Activated CD8-positive, alpha-beta T cell treated with anti-CD3 and anti-CD28 coated beads, Interleukin-2, amount 10 ng/mL, durations not matched to agents 7 days and 5 days (primary cell): ENCODE data around the gene WDR90. TPM values are rescaled to one million over a fixed set of nuclear protein-coding genes. Genes with fewer than 3 reads are reported as not detected.

Source experiments
- ATAC-seq: fragments of 150-1000 bp; cut with Tn5 transposase; one replicate; pipeline ENCODE4 v1.10.0; 2021; ENCODE audit warnings: moderate library complexity
- CTCF ChIA-PET: fragments of 350-600 bp; sonication (Branson Sonifier 250); formaldehyde crosslinking; loops from one replicate; lab custom pipeline; 2021; ENCODE audit warnings: antibody characterized with exemption; lab: Charles Lee
- POLR2A ChIA-PET: fragments of 350-600 bp; sonication (Branson Sonifier 250); formaldehyde crosslinking; loops from one replicate; lab custom pipeline; 2021; ENCODE audit warnings: antibody characterized with exemption; lab: Charles Lee
- DNase-seq: peaks from one replicate; pipeline ENCODE4 v3.0.0-alpha.2; 2020
- H3K27ac Mint-ChIP-seq: one replicate; pipeline ENCODE4 v1.8.0; 2021; ENCODE audit warnings: mild to moderate bottlenecking, mixed read lengths
- H3K27me3 Mint-ChIP-seq: one replicate; pipeline ENCODE4 v1.8.0; 2021; ENCODE audit warnings: low read depth, mixed read lengths
- H3K36me3 Mint-ChIP-seq: one replicate; pipeline ENCODE4 v1.8.0; 2021; ENCODE audit warnings: low read depth, mixed read lengths
- H3K4me1 Mint-ChIP-seq: one replicate; pipeline ENCODE4 v1.8.0; 2021; ENCODE audit warnings: low read depth, mixed read lengths
- H3K4me3 Mint-ChIP-seq: one replicate; pipeline ENCODE4 v1.8.0; 2021; ENCODE audit warnings: mild to moderate bottlenecking, mixed read lengths
- H3K9me3 Mint-ChIP-seq: one replicate; pipeline ENCODE4 v1.8.0; 2022; ENCODE audit warnings: mixed read lengths; ENCODE audit not compliant: insufficient read depth
- total RNA-seq, 2 experiments: library from RNA; stranded (reverse); gene quantifications; one replicate each; pipeline ENCODE4 v1.2.3, GENCODE V29; 2021

The WDR90 gene
- total RNA-seq, 2 experiments from 2014 or later, result 96.8 to 106 TPM

GRCh38 chr16:658679-659571 lies 9.8 kb downstream of the WDR90 start:
- peaks cover 5% of the 10 kb centered on the region for H3K4me1 Mint-ChIP-seq
- no peaks in the 10 kb centered on the region for H3K9me3 Mint-ChIP-seq
- POLR2A ChIA-PET, result interaction anchor here (1.1 kb wide), 1 partner anchor 9 kb away, joined by 3 read pairs; no protein-coding TSS in a partner anchor
- DNase-seq (no peak), ATAC-seq (no peak)
- no peak overlapping the region for H3K27ac Mint-ChIP-seq
- CTCF ChIA-PET, result no interaction called here
- peaks cover 8% of the 10 kb centered on the region for H3K36me3 Mint-ChIP-seq
- H3K27me3 Mint-ChIP-seq, result no peaks in the 10 kb centered on the region
- H3K4me3 Mint-ChIP-seq, result no peak overlapping the region

GRCh38 chr16:659618-660017 lies 10.5 kb downstream of the WDR90 start:
- H3K9me3 Mint-ChIP-seq, result no peaks in the 10 kb centered on the region
- CTCF ChIA-PET, result no interaction called here
- no peak overlapping the region for H3K27ac Mint-ChIP-seq
- ATAC-seq (no peak), DNase-seq (no peak)
- peaks cover 8% of the 10 kb centered on the region for H3K36me3 Mint-ChIP-seq
- peaks cover 5% of the 10 kb centered on the region for H3K4me1 Mint-ChIP-seq
- no peak overlapping the region for H3K4me3 Mint-ChIP-seq
- POLR2A ChIA-PET, result interaction anchor here (0.5 to 1.3 kb wide), 3 partner anchors 8 to 10 kb away, joined by 3 read pairs; no protein-coding TSS in a partner anchor
- H3K27me3 Mint-ChIP-seq, result no peaks in the 10 kb centered on the region

DNA sequence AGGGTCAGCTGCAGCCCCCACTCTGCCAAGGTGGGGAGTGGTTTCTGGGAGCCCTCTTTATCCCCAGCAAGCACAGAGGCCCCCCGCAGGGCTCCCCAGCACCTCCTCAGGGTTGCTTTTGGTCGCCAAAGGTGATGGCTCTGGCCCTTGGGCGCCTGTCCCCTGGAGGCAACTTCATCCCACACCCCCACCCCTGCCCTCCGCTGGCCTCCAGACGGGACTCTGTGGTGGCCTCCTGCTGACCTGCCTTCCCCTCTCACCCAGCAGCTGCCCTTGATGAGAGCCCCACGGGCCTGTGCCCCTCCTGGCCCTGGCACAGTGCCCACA lies 10.9 kb downstream of the WDR90 start:
- ATAC-seq (no peak), DNase-seq (no peak)
- H3K36me3 Mint-ChIP-seq, result peaks cover 8% of the 10 kb centered on the region
- H3K9me3 Mint-ChIP-seq, result no peaks in the 10 kb centered on the region
- no peaks in the 10 kb centered on the region for H3K27me3 Mint-ChIP-seq
- peaks cover 5% of the 10 kb centered on the region for H3K4me1 Mint-ChIP-seq
- H3K4me3 Mint-ChIP-seq, result no peak overlapping the region
- H3K27ac Mint-ChIP-seq, result no peak overlapping the region
- ChIA-PET CTCF (interaction anchor here (1.1 kb wide), 1 partner anchor 9 kb away, joined by 4 read pairs; no protein-coding TSS in a partner anchor), POLR2A (interaction anchor here (0.5 to 1.3 kb wide), 2 partner anchors 8 to 9 kb away, joined by 3 read pairs; no protein-coding TSS in a partner anchor)

DNA sequence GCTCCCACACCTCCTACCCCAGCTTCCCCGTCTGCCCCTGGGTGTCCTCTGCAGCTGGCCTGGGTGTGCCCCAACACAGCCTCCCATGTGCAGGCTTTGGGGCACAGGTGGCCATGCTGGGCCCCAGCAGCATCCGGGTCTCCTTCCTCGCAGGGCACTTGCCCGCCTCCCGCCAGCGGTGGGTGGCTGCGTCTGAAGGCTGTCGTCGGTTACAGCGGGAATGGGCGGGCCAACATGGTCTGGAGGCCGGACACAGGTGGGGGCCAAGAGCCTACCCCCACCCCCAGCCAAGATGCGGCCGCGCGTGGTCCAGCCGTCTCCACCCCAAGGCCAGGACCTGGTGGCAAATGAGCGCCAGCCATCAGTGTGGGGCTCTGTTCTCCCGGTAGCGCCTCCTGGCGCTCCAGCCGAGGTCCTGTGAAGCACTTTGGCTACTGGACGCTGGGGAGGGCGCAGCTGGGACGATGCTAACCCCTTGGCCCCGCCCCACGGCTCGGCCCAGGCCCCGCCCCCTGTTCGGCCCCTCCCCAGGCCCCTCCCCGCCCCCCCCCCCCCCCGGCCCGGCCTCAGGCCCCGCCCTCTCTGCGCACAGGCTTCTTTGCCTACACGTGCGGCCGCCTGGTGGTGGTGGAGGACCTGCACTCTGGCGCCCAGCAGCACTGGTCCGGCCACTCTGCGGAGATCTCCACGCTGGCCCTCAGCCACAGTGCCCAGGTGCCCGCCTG lies 11.5 kb downstream of the WDR90 start:
- no peak overlapping the region for H3K4me3 Mint-ChIP-seq
- ChIA-PET CTCF (interaction anchor here (1.1 kb wide), 1 partner anchor 10 kb away, joined by 4 read pairs; no protein-coding TSS in a partner anchor), POLR2A (interaction anchor here (1.3 kb wide), 1 partner anchor 9 kb away, joined by 3 read pairs; no protein-coding TSS in a partner anchor)
- H3K27ac Mint-ChIP-seq, result no peak overlapping the region
- DNase-seq (peak; percentile 67), ATAC-seq (peak; percentile 59)
- no peaks in the 10 kb centered on the region for H3K9me3 Mint-ChIP-seq
- H3K27me3 Mint-ChIP-seq, result no peaks in the 10 kb centered on the region
- peaks cover 8% of the 10 kb centered on the region for H3K36me3 Mint-ChIP-seq
- peaks cover 5% of the 10 kb centered on the region for H3K4me1 Mint-ChIP-seq

GRCh38 chr16:661184-661821 lies 12.1 kb downstream of the WDR90 start:
- Mint-ChIP-seq H3K27me3 (no peaks in the 10 kb centered on the region), H3K9me3 (no peaks in the 10 kb centered on the region), H3K36me3 (peaks cover 8% of the 10 kb centered on the region), H3K4me3 (no peak overlapping the region), H3K27ac (no peak overlapping the region), H3K4me1 (peaks cover 5% of the 10 kb centered on the region)
- CTCF ChIA-PET, result interaction anchor here (1.1 kb wide), 1 partner anchor 10 kb away, joined by 4 read pairs; no protein-coding TSS in a partner anchor
- ATAC-seq (no peak), DNase-seq (no peak)
- POLR2A ChIA-PET, result interaction anchor here (0.6 to 1.3 kb wide), 3 partner anchors 10 to 12 kb away, joined by 3 read pairs; partner anchors contain the start of gene WDR90

DNA sequence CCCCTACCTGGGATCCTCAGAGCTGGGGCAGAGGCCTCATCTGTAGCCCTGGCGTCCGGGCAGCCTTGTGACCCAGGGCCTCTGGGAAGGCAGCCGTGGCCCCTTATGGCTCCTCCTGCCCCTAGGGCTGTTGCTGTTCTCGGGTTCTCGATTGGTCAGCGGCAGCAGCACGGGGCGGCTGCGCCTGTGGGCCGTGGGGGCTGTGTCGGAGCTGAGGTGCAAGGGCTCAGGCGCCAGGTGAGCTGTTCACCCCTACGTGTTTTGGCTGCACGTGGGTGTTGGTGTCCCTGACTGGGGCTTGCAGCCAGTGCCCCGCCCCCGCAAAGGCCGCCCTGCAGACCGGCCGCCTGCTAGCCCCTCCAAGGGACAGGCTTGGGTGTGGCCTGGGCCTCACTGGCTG lies 12.9 kb downstream of the WDR90 start:
- H3K27ac Mint-ChIP-seq, result no peak overlapping the region
- POLR2A ChIA-PET, result interaction anchor here (0.6 to 1.0 kb wide), 2 partner anchors 11 to 13 kb away, joined by 3 read pairs; partner anchors contain the start of gene WDR90
- ATAC-seq, result no peak
- no peak overlapping the region for H3K4me3 Mint-ChIP-seq
- H3K36me3 Mint-ChIP-seq, result peaks cover 8% of the 10 kb centered on the region
- H3K4me1 Mint-ChIP-seq, result peaks cover 5% of the 10 kb centered on the region
- CTCF ChIA-PET, result no interaction called here
- DNase-seq, result no peak
- H3K9me3 Mint-ChIP-seq, result no peaks in the 10 kb centered on the region
- no peaks in the 10 kb centered on the region for H3K27me3 Mint-ChIP-seq

DNA sequence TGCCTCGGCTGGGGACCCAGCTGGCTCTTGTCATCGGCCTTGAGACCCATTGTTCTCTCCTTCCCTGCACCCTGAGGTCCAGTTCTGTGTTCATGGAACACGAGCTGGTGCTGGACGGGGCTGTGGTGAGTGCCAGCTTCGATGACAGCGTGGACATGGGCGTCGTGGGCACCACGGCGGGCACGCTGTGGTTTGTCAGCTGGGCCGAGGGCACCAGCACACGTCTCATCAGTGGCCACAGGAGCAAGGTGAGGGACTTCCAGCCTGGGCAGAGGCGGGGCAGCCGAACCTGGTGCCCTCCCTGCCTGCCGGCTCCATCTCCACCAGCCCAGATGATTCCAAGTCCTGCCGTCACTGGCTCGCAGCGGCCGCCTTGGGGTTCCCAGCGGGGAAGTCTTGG lies 13.4 kb downstream of the WDR90 start:
- Mint-ChIP-seq H3K27me3 (no peaks in the 10 kb centered on the region), H3K4me1 (peaks cover 7% of the 10 kb centered on the region), H3K27ac (no peak overlapping the region), H3K4me3 (no peak overlapping the region), H3K36me3 (peaks cover 8% of the 10 kb centered on the region), H3K9me3 (no peaks in the 10 kb centered on the region)
- POLR2A ChIA-PET, result interaction anchor here (1.0 kb wide), 1 partner anchor 13 kb away, joined by 3 read pairs; the partner anchor contains the start of gene WDR90
- DNase-seq, result no peak
- ATAC-seq, result no peak
- CTCF ChIA-PET, result no interaction called here

DNA sequence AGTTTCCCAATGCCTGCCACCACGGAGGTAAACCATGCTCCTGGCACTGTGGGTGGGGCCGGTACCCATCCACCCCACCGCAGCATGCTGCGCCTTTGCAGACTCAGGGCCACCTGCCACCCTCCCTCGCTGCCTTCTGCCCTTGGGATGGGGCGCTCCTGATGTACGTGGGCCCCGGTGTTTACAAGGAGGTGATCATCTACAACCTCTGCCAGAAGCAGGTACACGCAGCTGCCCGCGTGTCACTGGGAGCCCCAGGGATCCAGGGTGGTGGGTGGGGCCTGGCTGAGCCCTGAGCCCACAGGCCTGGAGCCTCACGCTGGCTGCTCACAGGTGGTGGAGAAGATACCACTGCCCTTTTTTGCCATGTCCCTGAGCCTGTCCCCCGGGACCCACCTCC lies 17.4 kb downstream of the WDR90 start:
- H3K9me3 Mint-ChIP-seq, result no peaks in the 10 kb centered on the region
- no peak overlapping the region for H3K4me3 Mint-ChIP-seq
- no peaks in the 10 kb centered on the region for H3K27me3 Mint-ChIP-seq
- H3K36me3 Mint-ChIP-seq, result peaks cover 11% of the 10 kb centered on the region
- ChIA-PET CTCF (no interaction called here), POLR2A (interaction anchor here (0.8 kb wide), 1 partner anchor 9 kb away, joined by 4 read pairs; the partner anchor contains the start of gene RHBDL1)
- peak overlapping the region; percentile 88 for H3K27ac Mint-ChIP-seq
- ATAC-seq, result no peak
- DNase-seq, result no peak
- peaks cover 12% of the 10 kb centered on the region for H3K4me1 Mint-ChIP-seq

GRCh38 chr16:667113-667779 lies 18.1 kb downstream of the WDR90 start:
- no peaks in the 10 kb centered on the region for H3K27me3 Mint-ChIP-seq
- ATAC-seq (no peak), DNase-seq (no peak)
- CTCF ChIA-PET, result interaction anchor here (1.1 to 2.5 kb wide), 6 partner anchors 12 to 28 kb away, joined by 3 to 10 read pairs (median 4); partner anchors contain the start of gene STUB1
- H3K9me3 Mint-ChIP-seq, result no peaks in the 10 kb centered on the region
- peak overlapping the region; percentile 88 for H3K27ac Mint-ChIP-seq
- H3K4me3 Mint-ChIP-seq, result peak overlapping the region; percentile 79
- peaks cover 11% of the 10 kb centered on the region for H3K36me3 Mint-ChIP-seq
- POLR2A ChIA-PET, result interaction anchor here (0.8 to 2.4 kb wide), 6 partner anchors 8 to 141 kb away, joined by 3 to 9 read pairs (median 4); partner anchors contain the start of genes RHBDL1 and STUB1
- peaks cover 12% of the 10 kb centered on the region for H3K4me1 Mint-ChIP-seq

GRCh38 chr16:667780-668518 lies 18.8 kb downstream of the WDR90 start, which contains the start of gene RHOT2:
Gene RHOT2, plus strand, starts transcription at chr16:668132. Its CDS starts 68 bp downstream, at chr16:668200.
- Mint-ChIP-seq H3K27me3 (no peaks in the 10 kb centered on the region), H3K36me3 (peaks cover 13% of the 10 kb centered on the region), H3K9me3 (no peaks in the 10 kb centered on the region), H3K27ac (peak within 1 kb of the TSS; percentile 88), H3K4me1 (peaks cover 12% of the 10 kb centered on the region), H3K4me3 (peak within 1 kb of the TSS; percentile 79)
- ChIA-PET CTCF (interaction anchor here (1.1 to 2.5 kb wide), 6 partner anchors 12 to 28 kb away, joined by 3 to 10 read pairs (median 4); partner anchors contain the start of gene STUB1), POLR2A (interaction anchor here (0.8 to 2.4 kb wide), 5 partner anchors 12 to 142 kb away, joined by 3 to 9 read pairs (median 4); partner anchors contain the start of gene STUB1)
- DNase-seq, result peak; percentile 94
- ATAC-seq, result peak; percentile 93
